Left renal pelvis (tissue), 4 donors: ENCODE data around the gene CCDC172. TPM values are rescaled to one million over a fixed set of nuclear protein-coding genes. Genes with fewer than 3 reads are reported as not detected.
"Not testable (repeated sequence)": the region's sequence is repeated elsewhere in the genome, so short reads cannot be mapped to it uniquely, and the experiment has no call there.

Experiments
- DNase-seq, 4 donors: peaks; one replicate each; pipeline ENCODE4 v3.0.0-alpha.2; 2013; ENCODE audit warnings: low read depth in 4 of 4, low spot score in 3 of 4
- polyA plus RNA-seq, 4 donors: library from polyadenylated mRNA; unstranded; fragments of 120-200 nt; gene quantifications; one replicate each; pipeline ENCODE4 v1.2.1, GENCODE V29; 2013; ENCODE audit not compliant: insufficient read length in 4 of 4

Gene CCDC172
- polyA plus RNA-seq, 4 donors, result not detected

GRCh38 chr10:116329153-116329552, 4.9 kb downstream of the CCDC172 start:
- DNase-seq, result no peak

GRCh38 chr10:116331815-116332214, 7.6 kb downstream of the CCDC172 start:
- no peak for DNase-seq

DNA sequence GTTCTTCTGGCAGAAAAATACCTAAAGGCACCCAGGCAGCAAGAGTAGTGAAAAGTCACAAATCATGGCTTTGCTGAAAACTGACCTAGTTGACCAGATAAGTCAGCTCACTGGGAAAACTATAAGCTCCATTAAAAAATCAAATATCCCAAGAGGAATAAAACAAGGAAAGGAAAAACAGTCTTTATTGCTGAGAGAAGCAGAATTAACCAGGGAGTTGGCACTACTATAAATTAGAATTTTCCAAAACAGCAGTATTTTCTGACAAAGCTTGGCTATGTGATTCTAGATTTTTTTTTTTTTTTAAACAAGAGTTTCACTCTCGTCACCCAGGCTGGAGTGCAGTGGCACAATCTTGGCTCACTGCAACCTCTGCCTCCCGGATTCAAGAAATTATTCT, 12.6 kb downstream of the CCDC172 start:
- no peak for DNase-seq

- DNase-seq, result no peak
Observed at GRCh38 chr10:116352125-116352524, 27.9 kb downstream of the CCDC172 start.

GRCh38 chr10:116353817-116354216, 29.6 kb downstream of the CCDC172 start:
- no peak for DNase-seq

GRCh38 chr10:116355341-116355740, 31.1 kb downstream of the CCDC172 start:
- DNase-seq, result no peak

DNA sequence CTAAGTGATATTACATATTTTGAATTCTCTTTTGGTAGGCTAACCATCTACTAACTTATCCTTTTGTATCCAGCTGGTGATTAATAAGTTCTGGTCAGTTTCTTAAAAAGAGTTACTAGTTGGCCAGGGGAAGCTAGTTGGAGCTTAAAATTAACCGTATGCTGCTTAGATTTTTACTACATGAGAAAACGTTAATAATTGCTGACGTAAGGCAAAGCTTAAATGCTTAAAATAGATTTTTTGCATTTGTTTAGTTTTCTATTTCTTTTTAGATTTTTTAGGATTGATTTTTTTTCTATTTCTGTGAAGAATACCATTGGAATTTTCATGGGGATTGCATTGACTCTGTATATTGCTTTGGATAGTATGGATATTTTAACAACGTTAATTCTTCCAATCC, 32.6 kb downstream of the CCDC172 start:
- no peak for DNase-seq

- DNase-seq, result no peak
Observed at GRCh38 chr10:116364868-116365267, 40.6 kb downstream of the CCDC172 start.

- no peak for DNase-seq
Observed at GRCh38 chr10:116371737-116372136, 47.5 kb downstream of the CCDC172 start.

DNA sequence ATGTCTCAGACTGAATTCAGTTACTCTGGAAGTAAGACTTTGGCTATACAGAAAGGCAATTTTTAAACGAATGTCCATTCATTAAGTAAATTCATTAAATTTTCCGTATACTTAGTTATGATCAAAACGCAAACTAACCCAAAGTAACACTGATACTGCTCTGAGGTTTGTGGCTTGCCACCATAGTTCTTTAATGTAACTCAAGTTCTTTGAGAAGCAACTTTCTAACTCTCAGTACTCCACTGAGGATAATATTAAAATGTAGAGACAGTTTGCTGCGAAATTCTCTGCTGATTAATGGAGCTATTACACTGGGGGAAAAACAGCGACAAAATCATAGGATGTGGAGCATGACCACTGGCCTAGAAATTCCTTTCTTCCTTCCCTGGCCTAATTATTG, 58.0 kb downstream of the CCDC172 start:
- DNase-seq, result no peak

DNA sequence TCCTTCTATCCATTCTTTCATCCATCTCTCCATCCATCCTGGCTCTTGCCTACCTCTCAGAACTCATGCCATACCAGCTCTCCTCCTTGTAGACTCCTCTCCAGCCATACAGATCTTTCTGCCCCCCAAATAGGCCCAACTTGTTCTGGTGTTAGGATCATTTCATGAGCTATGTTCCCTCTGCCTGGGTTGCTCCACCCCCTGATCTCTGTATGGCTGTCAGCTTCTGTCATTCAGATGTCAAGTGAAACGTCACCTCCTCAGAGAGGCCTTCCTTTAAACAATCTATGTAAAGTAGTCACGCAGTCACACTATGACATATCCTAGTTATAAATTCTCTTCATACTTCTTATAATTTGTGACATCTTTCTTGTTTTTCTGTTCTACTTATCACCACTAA, 61.1 kb downstream of the CCDC172 start:
- DNase-seq, result no peak

DNA sequence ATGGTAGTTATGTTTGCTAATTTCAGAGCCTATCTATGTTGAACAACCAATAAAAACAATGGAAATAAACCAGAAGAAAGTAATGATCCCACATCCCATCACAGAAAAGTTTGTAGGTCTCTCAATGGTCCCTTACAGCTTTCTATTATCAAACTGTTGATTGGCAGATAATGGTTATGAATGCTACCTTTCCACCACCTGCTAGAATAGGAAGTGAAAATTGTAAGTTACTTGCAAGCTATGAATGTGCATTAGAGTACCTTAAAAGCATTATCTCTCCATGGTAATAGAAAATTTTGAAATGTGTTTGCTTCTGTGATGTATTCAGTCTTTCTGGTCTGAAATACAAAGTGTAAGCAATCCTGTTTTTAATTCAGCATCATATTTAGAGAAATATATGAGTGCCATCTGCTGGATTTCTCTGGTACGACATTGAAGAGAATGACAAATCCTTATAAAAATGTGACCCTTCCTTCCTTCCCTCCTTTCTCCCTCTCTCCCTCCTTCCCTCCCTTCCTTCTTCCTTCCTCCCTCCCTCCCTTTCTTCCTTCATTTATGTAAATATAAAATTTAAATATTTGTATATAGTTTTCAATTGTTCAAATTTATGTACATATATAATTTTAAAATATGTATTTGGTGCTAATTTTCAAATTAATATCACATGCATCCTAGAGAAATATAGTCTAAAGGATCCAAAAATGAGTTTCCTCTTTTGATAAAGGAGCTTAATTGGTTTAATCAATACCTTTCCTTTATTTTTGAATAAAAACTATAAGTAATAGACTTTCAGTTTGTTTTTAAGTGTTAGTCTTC, 62.0 kb downstream of the CCDC172 start:
- DNase-seq, result peak in 2 of 4 donors; percentile 6 to 26

DNA sequence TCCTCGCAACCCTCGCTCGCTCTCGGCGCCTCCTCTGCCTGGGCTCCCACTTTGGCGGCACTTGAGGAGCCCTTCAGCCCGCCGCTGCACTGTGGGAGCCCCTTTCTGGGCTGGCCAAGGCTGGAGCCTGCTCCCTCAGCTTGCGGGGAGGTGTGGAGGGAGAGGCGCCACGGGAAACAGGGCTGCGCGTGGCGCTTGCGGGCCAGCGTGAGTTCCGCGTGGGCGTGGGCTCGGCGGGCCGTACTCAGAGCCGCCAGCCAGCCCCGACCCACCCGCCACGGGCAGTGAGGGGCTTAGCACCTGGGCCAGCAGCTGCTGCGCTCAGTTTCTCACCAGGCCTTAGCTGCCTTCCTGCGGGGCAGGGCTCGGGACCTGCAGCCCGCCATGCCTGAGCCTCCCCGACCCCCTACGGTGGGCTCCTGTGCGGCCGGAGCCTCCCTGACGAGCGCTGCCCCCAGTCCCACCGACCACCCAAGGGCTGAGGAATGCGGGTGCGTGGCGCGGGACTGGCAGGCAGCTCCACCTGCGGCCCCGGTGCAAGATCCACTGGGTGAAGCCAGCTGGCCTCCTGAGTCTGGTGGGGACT, 69.1 kb downstream of the CCDC172 start:
- DNase-seq, result not testable (repeated sequence)

- no peak for DNase-seq
Observed at GRCh38 chr10:116395223-116395985, 71.2 kb downstream of the CCDC172 start.

- no peak for DNase-seq
Observed at GRCh38 chr10:116398224-116398623, 74.0 kb downstream of the CCDC172 start.

- DNase-seq, result no peak
Observed at GRCh38 chr10:116402858-116403257, 78.6 kb downstream of the CCDC172 start.

DNA sequence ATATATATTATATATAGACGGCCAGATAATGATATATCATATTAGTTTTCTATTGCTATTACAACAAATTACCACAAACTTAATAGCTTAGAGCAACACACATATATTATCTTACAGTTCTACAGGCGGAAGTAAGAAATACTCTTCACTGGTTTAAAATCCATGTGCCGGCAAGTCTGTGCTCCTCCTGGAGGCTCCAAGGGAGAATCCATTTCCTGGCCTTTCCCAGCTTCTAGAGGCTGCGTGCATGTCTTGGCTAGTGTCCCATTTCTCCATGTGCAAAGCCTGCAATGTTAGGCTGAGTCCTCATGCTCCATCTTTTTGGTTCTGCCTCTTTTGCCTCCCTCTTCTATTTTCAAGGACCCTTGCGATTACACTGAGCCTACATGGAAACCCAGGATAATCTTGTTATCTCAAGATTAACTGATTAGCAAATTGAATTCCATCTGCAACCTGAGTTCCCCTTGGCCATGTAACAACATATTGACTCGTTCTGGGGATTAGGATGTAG, 79.5 kb downstream of the CCDC172 start:
- no peak for DNase-seq

GRCh38 chr10:116408719-116409118, 84.5 kb downstream of the CCDC172 start:
- no peak for DNase-seq

DNA sequence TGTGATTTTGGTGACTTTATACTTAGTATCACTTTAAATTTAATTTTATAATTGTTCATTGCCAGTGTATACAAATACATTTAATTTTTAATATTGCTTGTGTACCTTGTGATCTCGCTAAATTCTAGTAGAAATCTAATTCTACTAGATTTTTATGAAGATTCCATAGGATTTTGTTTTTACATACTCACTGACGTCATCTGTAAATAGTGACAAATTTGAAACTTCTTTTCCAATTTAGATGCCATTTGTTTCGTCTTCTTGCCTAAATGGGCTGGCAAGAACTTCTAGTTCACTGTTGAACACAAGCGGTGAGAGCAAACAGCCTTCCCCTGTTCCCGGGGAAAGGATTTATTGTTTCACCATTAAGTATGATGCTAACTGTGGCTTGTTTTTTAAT, 86.1 kb downstream of the CCDC172 start:
- no peak for DNase-seq

- no peak for DNase-seq
Observed at GRCh38 chr10:116417821-116418220, 93.6 kb downstream of the CCDC172 start.

GRCh38 chr10:116418389-116418788, 94.1 kb downstream of the CCDC172 start:
- DNase-seq, result no peak
